GM21825 (cell line): ENCODE data around the gene ZCCHC14.
"Not testable (repeated sequence)": the region's sequence is repeated elsewhere in the genome, so short reads cannot be mapped to it uniquely, and the experiment has no call there.

ENCODE experiments used
- ATAC-seq: cut with Tn5 transposase; IDR thresholded peaks from one replicate; pipeline ENCODE4 v1.9.1; 2021; ENCODE audit warnings: mild to moderate bottlenecking, moderate library complexity; ENCODE audit not compliant: unreplicated experiment

ZCCHC14 gene

GRCh38 chr16:87389245-87389644, 103.6 kb downstream of the ZCCHC14 start:
- no peak for ATAC-seq

GRCh38 chr16:87388818-87389134, 104.0 kb downstream of the ZCCHC14 start:
- no peak for ATAC-seq

- peak; percentile 45 for ATAC-seq
These were observed 104.6 kb downstream of the ZCCHC14 start for GRCh38 chr16:87387942-87388817.

GRCh38 chr16:87384875-87385167, 108.0 kb downstream of the ZCCHC14 start:
- not testable (repeated sequence) for ATAC-seq

- peak; percentile 1 for ATAC-seq
These were observed 108.5 kb downstream of the ZCCHC14 start for GRCh38 chr16:87384162-87384874.

GRCh38 chr16:87383505-87384161, 109.2 kb downstream of the ZCCHC14 start, which contains the start of gene FBXO31:
Gene FBXO31, minus strand, starts transcription at chr16:87383776. Its CDS starts 32 bp downstream, at chr16:87383744.
- ATAC-seq: peak; percentile 36

- no peak for ATAC-seq
These were observed 110.6 kb downstream of the ZCCHC14 start for GRCh38 chr16:87382023-87382785.

- no peak for ATAC-seq
These were observed 111.9 kb downstream of the ZCCHC14 start for GRCh38 chr16:87380881-87381280.

- no peak for ATAC-seq
These were observed 112.4 kb downstream of the ZCCHC14 start for GRCh38 chr16:87380403-87380802.

GRCh38 chr16:87379312-87379752, 113.5 kb downstream of the ZCCHC14 start:
- ATAC-seq: not testable (repeated sequence)

- ATAC-seq: no peak
These were observed 116.2 kb downstream of the ZCCHC14 start for GRCh38 chr16:87376660-87377059.

- ATAC-seq: no peak
These were observed 117.2 kb downstream of the ZCCHC14 start for GRCh38 chr16:87375426-87376135.

- ATAC-seq: no peak
These were observed 118.5 kb downstream of the ZCCHC14 start for GRCh38 chr16:87374313-87374712.

GRCh38 chr16:87372305-87372704, 120.5 kb downstream of the ZCCHC14 start:
- ATAC-seq: no peak

- ATAC-seq: no peak
These were observed 121.5 kb downstream of the ZCCHC14 start for GRCh38 chr16:87371261-87371866.

GRCh38 chr16:87369796-87370719, 122.8 kb downstream of the ZCCHC14 start:
- ATAC-seq: no peak

- no peak for ATAC-seq
These were observed 123.6 kb downstream of the ZCCHC14 start for GRCh38 chr16:87369117-87369765.

GRCh38 chr16:87368029-87368770, 124.6 kb downstream of the ZCCHC14 start:
- ATAC-seq: no peak
